COLO668 (cell line): ENCODE results near the gene LENG9.
A peak's percentile ranks its signal among the peaks of the same experiment; 100 is the strongest.
"Not testable (repeated sequence)": the region's sequence is repeated elsewhere in the genome, so short reads cannot be mapped to it uniquely, and the experiment has no call there.

Experiments
- DNase-seq: peaks from one replicate; lab custom pipeline; 2025; ENCODE audit not compliant: unreplicated experiment; lab: John Stamatoyannopoulos, UW

Gene LENG9

DNA sequence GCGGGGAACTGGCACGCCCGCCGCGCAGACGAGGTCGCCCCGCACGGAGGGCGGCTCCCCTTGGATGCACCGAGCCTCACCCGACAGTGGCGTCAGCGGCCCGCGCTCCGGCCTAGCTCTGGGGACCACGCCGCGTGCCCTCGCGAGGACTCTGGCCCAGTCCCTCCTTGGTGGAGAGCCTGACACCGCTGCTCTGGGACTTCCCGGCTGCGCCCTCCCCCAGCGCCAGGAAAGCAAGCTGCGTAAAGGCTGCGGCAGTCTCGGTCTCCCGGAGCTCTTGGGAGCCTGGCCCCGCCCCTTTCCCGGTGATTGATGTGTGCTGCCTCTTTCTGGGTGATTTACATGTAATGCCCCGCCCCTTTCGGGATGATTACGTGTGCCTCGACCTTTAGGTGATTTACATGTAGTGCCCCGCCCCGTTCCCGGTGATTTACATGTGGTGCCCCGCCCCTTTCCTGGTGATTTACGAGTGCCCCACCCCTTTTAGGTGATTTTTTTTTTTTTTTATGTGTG lies at the start of gene LENG9:
LENG9 (minus strand) TSS at position 248 of the 513 bp plus-strand sequence. CDS start 252 bp downstream, outside the sequence.
- DNase-seq: peak; percentile 99

DNA sequence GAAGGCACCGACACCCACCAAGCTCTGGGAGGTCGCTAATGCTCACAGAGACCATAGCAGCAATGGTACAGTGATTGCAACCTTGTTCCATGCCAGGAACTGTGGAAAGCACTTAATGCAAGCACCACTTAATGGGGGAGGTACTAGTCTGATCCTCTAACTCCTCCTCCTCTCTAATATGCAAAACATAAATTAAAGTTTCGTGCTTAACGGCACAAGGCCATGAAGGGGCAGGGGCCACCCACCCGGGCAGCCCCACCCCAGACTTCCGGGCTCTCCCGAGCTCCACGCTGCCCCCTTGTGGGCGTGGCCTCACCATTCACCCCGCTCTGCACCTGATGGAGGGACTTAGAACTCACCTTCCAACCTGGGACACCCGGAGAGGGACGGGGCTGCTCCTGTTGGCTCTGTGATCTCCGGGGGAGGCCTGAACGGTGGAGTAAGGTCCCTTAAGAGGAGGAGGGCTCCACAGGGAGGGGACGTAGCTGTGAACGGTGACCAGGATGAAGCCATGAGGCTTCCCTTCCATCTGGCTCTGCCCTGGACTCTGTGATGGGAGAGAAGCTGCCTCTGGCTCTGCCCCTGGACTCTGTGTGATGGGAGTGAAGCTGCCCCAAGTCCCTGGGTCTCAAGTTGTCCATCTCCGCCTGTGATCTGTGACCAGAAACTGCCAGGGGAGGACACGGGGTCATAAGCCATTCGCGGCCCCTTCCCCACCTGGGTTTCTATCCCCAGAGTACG lies 45.8 kb upstream of the LENG9 start:
- DNase-seq: not testable (repeated sequence)

GRCh38 chr19:54508487-54508886 lies 44.9 kb upstream of the LENG9 start:
- not testable (repeated sequence) for DNase-seq

GRCh38 chr19:54507824-54508223 lies 44.2 kb upstream of the LENG9 start:
- no peak for DNase-seq

DNA sequence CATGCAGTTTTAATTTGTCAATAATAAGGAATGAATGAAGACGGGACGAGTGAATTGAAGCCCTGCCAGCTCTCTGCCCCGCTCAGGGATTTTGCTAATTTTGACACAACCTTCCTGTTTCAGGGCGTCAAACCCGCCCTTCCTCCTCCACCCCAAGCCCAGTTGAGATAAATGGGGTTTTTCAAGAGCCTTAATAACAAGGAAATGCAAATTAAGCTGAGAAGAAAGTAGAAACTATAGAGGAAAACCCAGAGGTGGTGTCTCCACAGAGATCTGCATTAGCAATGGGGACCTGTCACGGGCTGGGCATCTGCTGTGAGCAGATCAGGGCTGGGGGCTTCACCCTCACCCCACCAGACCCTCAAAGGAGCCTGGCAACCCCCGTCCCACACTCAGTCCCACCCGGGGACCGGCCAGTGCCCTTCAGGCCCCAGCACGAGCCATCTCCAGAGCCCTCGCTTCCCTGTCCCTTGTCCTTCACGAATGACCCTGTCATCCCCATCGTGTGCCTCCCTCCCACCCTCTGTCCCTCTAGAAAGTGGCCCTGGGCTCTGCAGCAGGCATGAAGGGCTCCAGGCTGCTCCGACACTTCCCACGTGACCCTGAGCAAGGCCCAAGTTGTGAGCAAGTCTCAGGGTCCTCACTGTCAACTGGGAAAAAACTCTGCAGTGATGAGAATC lies 43.6 kb upstream of the LENG9 start:
- not testable (repeated sequence) for DNase-seq

GRCh38 chr19:54506079-54506478 lies 42.5 kb upstream of the LENG9 start:
- DNase-seq: no peak

- DNase-seq: not testable (repeated sequence)
These were observed 42.0 kb upstream of the LENG9 start for GRCh38 chr19:54505542-54505941.

- DNase-seq: no peak
These were observed 39.0 kb upstream of the LENG9 start, which contains the start of gene LAIR2 for GRCh38 chr19:54502518-54503048. Gene LAIR2, plus strand, starts transcription at chr19:54502831. Its CDS starts 88 bp downstream, at chr19:54502919.

DNA sequence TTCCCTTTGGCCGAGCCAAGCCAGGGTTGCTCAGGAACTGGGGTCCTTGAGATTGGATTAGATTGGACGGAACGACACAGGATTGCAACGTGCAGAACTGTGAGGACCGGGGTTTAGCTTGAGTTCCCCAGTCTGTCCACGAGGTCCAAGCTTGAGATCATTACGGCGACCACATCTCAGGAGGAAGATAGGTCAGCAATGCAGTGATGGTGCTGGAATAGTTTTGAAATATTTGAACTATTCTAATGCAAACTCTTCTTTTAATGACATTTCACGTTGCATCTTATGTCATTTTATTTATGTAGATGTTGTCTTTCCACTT lies 34.8 kb upstream of the LENG9 start:
- not testable (repeated sequence) for DNase-seq

GRCh38 chr19:54497747-54498450 lies 34.3 kb upstream of the LENG9 start:
- DNase-seq: not testable (repeated sequence)

DNA sequence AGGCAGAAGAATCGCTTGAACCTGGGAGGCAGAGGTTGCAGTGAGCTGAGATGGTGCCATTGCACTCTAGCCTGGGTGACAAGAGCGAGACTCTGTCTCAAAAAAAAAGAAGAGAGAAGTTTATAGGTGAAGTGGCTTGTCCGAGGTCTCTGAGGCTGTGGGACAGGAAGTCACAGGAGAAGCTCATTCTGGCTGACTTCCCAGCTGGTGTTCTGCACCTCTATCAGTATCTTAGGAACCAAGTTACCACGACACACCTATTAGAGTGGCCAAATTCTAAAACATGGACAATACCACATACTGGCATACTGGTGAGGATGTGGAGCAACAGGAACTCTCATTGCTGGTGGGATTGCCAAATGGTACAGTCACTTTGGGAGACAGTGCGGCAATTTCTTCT lies 31.7 kb upstream of the LENG9 start:
- DNase-seq: not testable (repeated sequence)

DNA sequence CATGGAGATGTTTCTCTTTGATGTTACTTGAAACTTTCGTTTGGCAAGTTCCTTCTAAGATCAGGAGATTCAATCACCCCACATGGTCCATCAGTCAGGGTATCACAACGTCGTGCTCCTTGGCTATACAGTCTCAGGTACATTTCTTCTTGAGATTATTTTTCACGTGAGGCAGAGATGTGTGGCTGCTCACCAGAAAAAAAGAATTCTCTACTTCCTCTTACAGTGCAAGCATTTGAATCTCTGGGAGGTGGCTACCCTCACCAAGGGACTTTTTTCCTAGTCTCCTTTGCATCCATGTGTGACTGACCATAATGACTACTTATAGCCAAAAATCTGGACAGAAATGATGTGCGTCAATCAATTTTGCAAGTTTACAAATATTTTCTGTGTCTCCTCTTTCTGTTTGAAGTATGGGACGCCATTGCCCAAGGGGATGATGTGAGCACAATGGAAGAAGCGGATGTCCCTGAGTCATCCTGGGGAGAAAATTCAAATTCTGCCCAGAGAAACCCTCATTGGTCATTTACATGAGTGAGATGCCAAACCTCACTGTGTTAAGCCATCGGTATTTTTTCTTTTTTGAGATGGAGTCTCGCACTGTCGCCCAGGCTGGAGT lies 30.5 kb upstream of the LENG9 start:
- DNase-seq: no peak

DNA sequence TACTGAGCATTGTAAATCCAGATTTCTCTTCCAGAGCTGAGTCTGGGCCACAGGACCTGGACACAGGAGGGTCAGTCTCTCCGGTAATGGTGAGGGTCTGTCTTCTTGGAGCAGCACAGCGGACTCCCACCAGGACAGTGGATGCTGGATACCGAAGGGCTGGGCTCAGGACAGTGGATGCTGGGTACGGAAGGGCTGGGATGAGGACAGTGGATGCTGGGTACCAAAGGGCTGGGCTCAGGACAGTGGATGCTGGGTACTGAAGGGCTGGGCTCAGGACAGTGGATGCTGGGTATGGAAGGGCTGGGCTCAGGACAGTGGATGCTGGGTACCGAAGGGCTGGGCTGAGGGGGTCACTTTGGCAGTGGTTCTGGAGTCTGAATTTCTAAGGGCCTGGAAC lies 29.5 kb upstream of the LENG9 start:
- DNase-seq: not testable (repeated sequence)

GRCh38 chr19:54492568-54492967 lies 29.0 kb upstream of the LENG9 start:
- no peak for DNase-seq

- DNase-seq: no peak
These were observed 26.2 kb upstream of the LENG9 start for GRCh38 chr19:54489766-54490165.

DNA sequence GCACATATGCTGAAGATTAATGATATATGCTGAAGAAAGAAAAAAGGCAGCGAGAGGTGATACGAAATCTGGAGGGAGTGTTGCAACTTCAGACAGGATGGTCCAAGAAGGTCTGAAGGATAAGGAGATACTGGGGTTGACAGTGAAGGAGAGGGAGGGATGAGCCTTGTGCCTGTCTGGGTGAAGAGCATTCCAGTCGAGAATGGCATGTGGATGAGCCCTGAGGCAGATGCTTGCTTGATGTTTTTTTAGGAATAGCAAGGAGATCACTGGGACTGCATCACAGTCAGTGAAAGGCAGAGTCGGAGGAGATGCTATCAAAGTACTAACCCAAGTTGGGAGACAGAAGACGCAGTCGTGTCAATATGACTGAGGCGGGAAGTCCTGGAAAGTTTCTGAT lies 25.8 kb upstream of the LENG9 start:
- no peak for DNase-seq

DNA sequence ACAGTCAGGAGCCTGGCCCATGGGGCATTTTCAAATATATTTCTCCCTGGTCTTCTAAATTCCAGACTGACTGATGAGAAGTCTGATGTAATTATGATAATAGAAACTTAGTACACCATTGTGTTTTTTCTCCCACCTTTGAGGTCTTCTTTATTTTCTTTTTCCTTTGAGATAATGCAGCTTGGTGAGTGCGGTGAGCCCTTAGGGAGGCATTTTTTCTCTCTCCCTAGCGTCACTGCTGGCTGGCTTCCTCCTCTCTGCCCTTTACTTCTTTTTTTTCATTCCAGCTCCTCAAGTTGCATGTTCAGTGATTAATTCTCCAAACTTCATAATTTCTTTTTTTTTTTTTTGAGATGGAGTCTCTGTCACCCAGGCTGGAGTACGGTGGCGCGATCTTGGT lies 22.3 kb upstream of the LENG9 start:
- no peak for DNase-seq

- no peak for DNase-seq
These were observed 20.9 kb upstream of the LENG9 start for GRCh38 chr19:54484451-54484850.

GRCh38 chr19:54482889-54483288 lies 19.3 kb upstream of the LENG9 start:
- DNase-seq: no peak

GRCh38 chr19:54481326-54481930 lies 17.9 kb upstream of the LENG9 start:
- DNase-seq: peak; percentile 21

GRCh38 chr19:54480051-54480450 lies 16.5 kb upstream of the LENG9 start:
- DNase-seq: no peak
